WERI-Rb-1 (cell line): Measurements from ENCODE around the gene DAZAP1.
"Not testable (repeated sequence)": the region's sequence is repeated elsewhere in the genome, so short reads cannot be mapped to it uniquely, and the experiment has no call there.

Experiments
- DNase-seq: peaks from one replicate; pipeline ENCODE4 v3.0.0-alpha.2; 2020
- H3K27ac ChIP-seq: fragments of 250-450 bp; sonication (Bioruptor Pico); 2 replicates; pipeline ENCODE4 v1.5.1; 2020; ENCODE audit warnings: mild to moderate bottlenecking, moderate library complexity
- H3K27me3 ChIP-seq: fragments of 250-450 bp; sonication (Bioruptor Pico); 2 replicates; pipeline ENCODE4 v1.5.1; 2021; ENCODE audit warnings: mild to moderate bottlenecking, low read depth, moderate library complexity; ENCODE audit not compliant: insufficient read depth, severe bottlenecking
- H3K36me3 ChIP-seq: fragments of 250-450 bp; sonication (Bioruptor Pico); 2 replicates; pipeline ENCODE4 v1.5.1; 2020; ENCODE audit warnings: mild to moderate bottlenecking, moderate library complexity
- H3K4me3 ChIP-seq: 2 replicates; pipeline ENCODE4 v1.5.1; 2011; ENCODE audit warnings: low read depth, mild to moderate bottlenecking, control low read depth, low read length
- H3K9me3 ChIP-seq: fragments of 250-450 bp; sonication (Bioruptor Pico); 2 replicates; pipeline ENCODE4 v1.5.1; 2021; ENCODE audit warnings: mild to moderate bottlenecking, moderate library complexity; ENCODE audit not compliant: severe bottlenecking
- CTCF ChIP-seq: IDR thresholded peaks from 2 replicates; pipeline ENCODE4 v1.5.1; 2011; ENCODE audit warnings: low read depth, mild to moderate bottlenecking, control low read depth, inconsistent platforms, low read length

The DAZAP1 gene

GRCh38 chr19:1473085-1473851 is 65.9 kb downstream of the DAZAP1 start:
- Histone ChIP-seq H3K4me3 (peak overlapping the region; percentile 31), H3K9me3 (no peaks in the 10 kb centered on the region), H3K27me3 (no peaks in the 10 kb centered on the region), H3K36me3 (peaks cover 18% of the 10 kb centered on the region), H3K27ac (peak overlapping the region; percentile 71)
- no peak for DNase-seq
- TF ChIP-seq CTCF = no peak

DNA sequence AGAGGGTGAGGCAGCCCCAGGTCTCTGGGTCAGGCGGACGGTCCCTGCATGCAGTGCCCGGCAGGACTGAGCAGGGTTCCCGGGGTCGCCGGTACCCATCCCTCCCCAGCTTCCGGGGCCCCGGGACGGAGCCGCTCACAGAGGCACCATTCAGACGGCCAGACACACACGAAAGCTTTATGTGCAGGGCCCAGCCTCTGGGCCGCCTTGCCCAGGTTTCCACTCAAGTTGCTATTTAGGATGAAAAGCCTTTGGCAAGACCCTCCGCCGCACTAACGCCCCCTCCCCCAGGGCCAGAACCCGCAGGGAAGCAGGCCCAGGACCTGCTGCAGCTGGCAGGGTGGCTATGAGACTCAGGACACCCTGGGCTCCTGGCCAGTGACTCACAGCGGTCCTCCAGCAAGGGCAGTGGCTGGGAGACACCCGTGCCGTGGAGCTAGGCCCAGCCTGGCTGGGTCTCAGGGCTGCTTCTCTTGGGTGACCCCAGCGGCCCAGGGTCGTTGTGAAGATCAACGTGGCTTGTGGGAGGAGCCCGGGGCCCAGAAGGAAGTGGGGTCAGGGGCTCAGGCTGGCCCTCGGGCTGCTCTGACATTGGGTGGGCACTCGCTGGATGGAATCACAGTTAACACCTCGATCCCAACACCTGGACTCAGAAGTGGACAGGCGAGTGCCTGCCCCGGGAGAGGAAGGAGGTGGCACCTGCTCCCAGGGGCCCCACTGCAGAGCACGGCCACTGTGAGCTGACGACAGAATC is 66.8 kb downstream of the DAZAP1 start:
- no peak for DNase-seq
- Histone ChIP-seq H3K27me3 (no peaks in the 10 kb centered on the region), H3K36me3 (peaks cover 16% of the 10 kb centered on the region), H3K27ac (peak overlapping the region; percentile 71), H3K4me3 (no peak overlapping the region), H3K9me3 (no peaks in the 10 kb centered on the region)
- TF ChIP-seq CTCF = no peak

DNA sequence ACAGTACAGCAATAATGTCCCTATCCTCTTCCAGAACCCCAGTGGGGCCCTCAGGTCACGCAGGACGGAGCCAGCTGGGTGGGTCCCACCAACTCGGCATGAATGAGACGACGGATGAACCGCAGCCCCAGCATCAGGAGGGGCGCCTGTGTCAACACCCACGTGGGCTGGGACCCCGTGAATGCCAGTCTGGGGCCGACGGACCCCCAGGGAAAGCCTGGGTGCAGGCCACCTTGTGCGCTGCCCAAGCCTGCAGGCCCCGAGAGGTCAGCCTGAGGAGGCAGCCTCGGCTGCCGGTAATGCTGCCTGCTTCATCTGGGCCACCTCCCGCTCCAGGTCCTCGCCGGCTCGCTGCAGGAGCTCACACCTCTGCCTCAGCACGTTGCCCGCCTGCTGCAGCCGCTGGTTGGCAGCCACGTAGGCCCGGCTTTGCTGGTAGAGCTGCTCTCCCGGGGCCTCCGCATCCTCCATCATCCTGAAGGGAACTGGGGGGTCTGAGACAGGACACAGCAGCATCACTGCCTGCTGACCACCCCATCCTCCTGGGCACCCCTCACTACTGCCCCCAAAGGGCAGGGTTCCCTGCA is 67.5 kb downstream of the DAZAP1 start:
- H3K4me3 ChIP-seq = no peak overlapping the region
- no peak for DNase-seq
- peaks cover 16% of the 10 kb centered on the region for H3K36me3 ChIP-seq
- H3K9me3 ChIP-seq = no peaks in the 10 kb centered on the region
- H3K27me3 ChIP-seq = no peaks in the 10 kb centered on the region
- TF ChIP-seq CTCF = peak; percentile 4; the same call in 1 of the 2 replicates
- peak overlapping the region; percentile 71; the same call in 1 of the 2 replicates for H3K27ac ChIP-seq

GRCh38 chr19:1475751-1476437 is 68.5 kb downstream of the DAZAP1 start:
- Histone ChIP-seq H3K36me3 (peaks cover 16% of the 10 kb centered on the region), H3K9me3 (no peaks in the 10 kb centered on the region), H3K27ac (no peak overlapping the region), H3K27me3 (no peaks in the 10 kb centered on the region), H3K4me3 (no peak overlapping the region)
- DNase-seq = no peak
- no peak for TF ChIP-seq CTCF

GRCh38 chr19:1477056-1477455 is 69.7 kb downstream of the DAZAP1 start:
- H3K27me3 ChIP-seq, DNase-seq, H3K27ac ChIP-seq, H3K9me3 ChIP-seq, H3K4me3 ChIP-seq: not testable (repeated sequence)
- H3K36me3 ChIP-seq = peaks cover 16% of the 10 kb centered on the region
